ENCODE results near the gene TAX1BP3.

DNA sequence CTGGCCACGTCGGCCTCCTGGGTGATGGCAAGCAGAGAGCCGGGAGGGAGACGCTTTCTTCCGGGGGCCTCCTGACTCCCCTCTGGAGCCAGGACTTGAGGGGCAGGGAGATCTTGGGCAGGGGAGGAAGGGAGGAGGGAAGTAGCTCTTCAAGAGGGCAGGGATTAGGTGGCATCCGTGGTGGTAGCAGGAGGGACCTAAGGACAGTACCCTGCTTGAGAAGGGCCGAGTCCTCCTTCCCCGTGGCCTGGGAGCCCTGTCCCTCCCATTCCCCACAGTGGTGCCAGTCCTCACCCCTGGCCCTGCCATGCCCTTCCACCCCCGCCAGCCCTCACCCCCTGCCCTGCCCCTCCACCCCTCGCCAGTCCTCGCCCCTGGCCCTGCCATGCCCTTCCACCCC is 12.6 kb downstream of the TAX1BP3 start:
- TF ChIP-seq CTCF (IDR thresholded peaks at IDR 0.05; ENCODE audit: low read length) (no peak), EZH2 (optimal IDR thresholded peaks at IDR 0.05; ENCODE audit: low read depth, low read length) (no peak)
